Mucosa of gallbladder (tissue), 1 donor: ENCODE results near the gene OR10AG1. TPM values are rescaled to one million over a fixed set of nuclear protein-coding genes. Genes with fewer than 3 reads are reported as not detected.

Experiments used
- DNase-seq: peaks from one replicate; pipeline ENCODE4 v3.0.0-alpha.2; 2020; ENCODE audit warnings: low spot score
- total RNA-seq: library from RNA; stranded (reverse); gene quantifications from one replicate; pipeline ENCODE4 v1.2.1, GENCODE V29; 2021
- donor health status: DM: no; HTN: no; CAD: no.

The OR10AG1 gene
- total RNA-seq = not detected

- no peak for DNase-seq
Measured at GRCh38 chr11:55969845-55970244, at the start of gene OR10AG1. TSS of gene OR10AG1 (minus strand) at chr11:55969945. CDS start at chr11:55969907, 38 bp downstream.

- DNase-seq = no peak
Measured at GRCh38 chr11:56013805-56014204, 44.1 kb upstream of the OR10AG1 start.

DNA sequence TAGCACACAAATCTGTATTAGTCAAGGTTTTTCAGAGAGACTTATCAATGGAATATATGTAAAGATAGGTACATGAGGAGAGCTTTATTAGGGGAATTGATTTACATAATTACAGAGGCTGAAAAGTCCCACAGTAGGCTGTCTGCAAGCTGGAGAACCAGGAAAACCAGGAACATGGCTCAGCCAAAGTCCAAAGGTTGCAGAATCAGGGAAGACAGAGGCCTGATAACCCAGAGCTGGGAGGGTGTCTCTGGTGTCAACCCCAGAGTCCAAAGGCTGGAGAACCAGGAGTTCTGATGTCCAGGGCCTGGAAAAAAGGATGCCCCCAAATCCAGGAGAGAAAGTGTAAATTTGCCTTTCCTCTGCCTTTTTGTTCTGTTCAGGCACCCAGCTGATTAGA, 41.0 kb upstream of the OR10AG1 start:
- peak; percentile 56 for DNase-seq

DNA sequence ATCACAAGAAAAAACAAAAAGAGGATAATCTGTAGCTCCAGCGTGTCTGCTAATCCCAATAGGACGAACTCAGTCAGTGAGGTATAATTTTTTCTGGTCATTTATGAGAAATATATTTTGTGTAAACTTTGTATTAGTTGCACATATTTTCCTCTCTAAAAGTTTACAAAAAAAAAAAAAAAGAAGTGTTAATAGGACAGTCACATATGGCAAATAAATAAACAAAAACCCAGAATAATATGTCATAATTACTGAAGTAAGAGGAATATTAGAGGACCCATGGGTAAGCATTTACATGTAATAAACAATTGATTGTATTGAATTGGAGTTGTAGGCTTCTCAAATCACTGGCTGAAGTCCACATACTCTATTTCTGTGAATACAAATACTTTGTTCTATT, 24.8 kb upstream of the OR10AG1 start, which contains the start of gene OR5F1:
Gene OR5F1 (minus strand): TSS at position 101 of the 400 bp plus-strand sequence. CDS start 0 bp downstream, at position 101.
- no peak for DNase-seq

GRCh38 chr11:55970935-55971334, 1.2 kb upstream of the OR10AG1 start:
- DNase-seq = no peak

GRCh38 chr11:55967914-55968313, 1.8 kb downstream of the OR10AG1 start:
- DNase-seq = no peak

DNA sequence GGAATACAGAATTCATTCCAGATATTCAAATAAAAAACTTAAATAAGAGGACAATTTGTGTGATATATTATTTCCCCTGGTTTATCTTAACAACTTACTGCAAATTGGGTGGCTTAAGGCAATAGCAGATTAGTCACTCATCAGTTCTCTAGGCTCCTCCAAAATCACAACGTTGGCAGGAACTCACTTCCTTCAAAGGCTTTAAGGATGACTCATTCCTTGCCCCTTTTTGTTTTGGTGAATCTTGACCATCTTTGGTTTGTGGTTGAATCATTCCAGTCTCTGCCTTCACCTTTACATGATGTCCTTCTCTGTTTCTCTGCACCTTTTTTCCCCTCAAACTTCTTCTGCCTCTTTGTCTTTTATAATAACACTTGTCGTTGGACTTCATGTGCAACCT, 3.4 kb downstream of the OR10AG1 start:
- no peak for DNase-seq

- no peak for DNase-seq
Measured at GRCh38 chr11:55956521-55956920, 13.2 kb downstream of the OR10AG1 start.

DNA sequence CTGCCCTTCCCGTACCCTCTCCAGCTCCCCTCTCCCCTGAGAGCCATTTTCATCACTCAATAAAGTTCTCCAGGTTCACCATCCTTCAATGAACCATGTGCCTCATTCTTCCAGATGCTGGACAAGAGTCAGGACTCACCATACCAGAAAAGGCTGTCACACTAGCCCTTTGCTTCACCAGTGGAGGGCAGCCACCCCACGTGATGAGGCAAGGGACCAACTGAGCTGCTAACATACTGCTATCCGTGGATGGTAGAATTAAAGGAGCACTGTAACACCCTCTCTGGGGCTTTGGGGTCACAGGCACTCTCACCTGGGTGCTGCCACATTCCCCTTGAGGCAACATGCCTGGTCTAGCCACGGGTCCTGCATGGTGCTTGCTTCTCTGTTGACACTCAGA, 20.4 kb downstream of the OR10AG1 start:
- DNase-seq = no peak

GRCh38 chr11:55942785-55943392, 26.9 kb downstream of the OR10AG1 start:
- DNase-seq = no peak

DNA sequence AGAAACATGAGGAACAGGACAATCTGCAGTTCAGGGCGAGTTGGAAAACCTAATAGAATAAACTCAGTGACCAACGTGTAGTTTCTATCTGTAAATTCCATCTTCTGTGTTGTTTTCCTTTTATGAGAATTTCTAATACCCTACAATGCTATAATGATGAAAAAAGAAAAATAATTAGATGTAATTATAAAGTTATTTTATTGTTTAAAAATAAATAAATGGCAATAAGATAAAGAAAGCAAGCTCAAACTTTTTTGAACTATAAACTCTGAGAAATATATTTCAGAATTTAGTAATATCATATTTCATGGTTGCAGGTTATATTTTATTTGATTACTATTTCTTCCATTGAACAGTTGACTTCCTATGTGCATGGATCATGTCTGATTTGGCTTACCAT, 33.4 kb downstream of the OR10AG1 start, which contains the start of gene OR5I1:
Gene OR5I1 (minus strand): TSS at position 101 of the 400 bp plus-strand sequence. CDS start 0 bp downstream, at position 101.
- no peak for DNase-seq

DNA sequence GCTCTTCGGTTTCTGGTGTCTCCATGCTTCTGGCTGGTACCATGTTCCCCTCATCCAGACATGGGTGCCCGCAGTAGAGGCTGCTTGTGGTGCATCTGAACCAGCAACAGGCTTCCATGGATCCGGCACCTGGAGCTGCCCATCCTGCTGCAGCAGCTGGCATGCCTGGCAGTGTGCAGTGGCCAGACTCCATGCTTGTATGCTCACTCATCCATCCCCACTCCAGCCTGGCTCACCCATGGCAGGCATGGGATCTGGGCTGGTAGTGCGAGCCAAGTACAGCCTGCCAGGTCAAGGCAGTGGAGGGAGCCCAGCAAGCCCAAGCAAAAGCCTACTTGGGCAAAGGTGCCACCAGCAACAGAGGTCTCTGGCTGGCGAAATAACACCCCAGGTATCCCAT, 49.2 kb downstream of the OR10AG1 start:
- no peak for DNase-seq

Other genes starting within 250 kb of the OR10AG1 start
- not detected for gene OR5D13, start 196.5 kb downstream of the OR10AG1 start, total RNA-seq
- gene OR5D14, start 174.4 kb downstream of the OR10AG1 start, total RNA-seq = not detected
- gene OR5L1, start 158.6 kb downstream of the OR10AG1 start, total RNA-seq = not detected
- gene OR5D18, start 150.3 kb downstream of the OR10AG1 start, total RNA-seq = not detected
- gene OR5L2, start 142.7 kb downstream of the OR10AG1 start, total RNA-seq = not detected
- gene OR5D16, start 131.2 kb downstream of the OR10AG1 start, total RNA-seq = not detected
- not detected for gene TRIM51, start 86.6 kb downstream of the OR10AG1 start, total RNA-seq
- not detected for gene OR5W2, start 55.4 kb downstream of the OR10AG1 start, total RNA-seq
- not detected for gene OR5I1, start 33.5 kb downstream of the OR10AG1 start, total RNA-seq
- gene OR5F1, start 24.7 kb upstream of the OR10AG1 start, total RNA-seq = not detected
- not detected for gene OR5AS1, start 57.7 kb upstream of the OR10AG1 start, total RNA-seq
- gene OR8I2, start 123.4 kb upstream of the OR10AG1 start, total RNA-seq = not detected
- not detected for gene OR8H2, start 133.7 kb upstream of the OR10AG1 start, total RNA-seq
- not detected for gene OR8H3, start 152.4 kb upstream of the OR10AG1 start, total RNA-seq
- gene OR8J3, start 170.3 kb upstream of the OR10AG1 start, total RNA-seq = not detected
- gene OR8K5, start 190.4 kb upstream of the OR10AG1 start, total RNA-seq = not detected
- not detected for gene OR5J2, start 206.7 kb upstream of the OR10AG1 start, total RNA-seq